Activated CD8-positive, alpha-beta memory T cell treated with anti-CD3 and anti-CD28 coated beads, Interleukin-2, amount 50 U/mL, for 24 hours (primary cell): ENCODE data around the gene SIGLEC9.

Source experiments
- DNase-seq: peaks from one replicate; pipeline ENCODE4 v3.0.0-alpha.2; 2020; ENCODE audit errors: extremely low read depth

The SIGLEC9 gene

DNA sequence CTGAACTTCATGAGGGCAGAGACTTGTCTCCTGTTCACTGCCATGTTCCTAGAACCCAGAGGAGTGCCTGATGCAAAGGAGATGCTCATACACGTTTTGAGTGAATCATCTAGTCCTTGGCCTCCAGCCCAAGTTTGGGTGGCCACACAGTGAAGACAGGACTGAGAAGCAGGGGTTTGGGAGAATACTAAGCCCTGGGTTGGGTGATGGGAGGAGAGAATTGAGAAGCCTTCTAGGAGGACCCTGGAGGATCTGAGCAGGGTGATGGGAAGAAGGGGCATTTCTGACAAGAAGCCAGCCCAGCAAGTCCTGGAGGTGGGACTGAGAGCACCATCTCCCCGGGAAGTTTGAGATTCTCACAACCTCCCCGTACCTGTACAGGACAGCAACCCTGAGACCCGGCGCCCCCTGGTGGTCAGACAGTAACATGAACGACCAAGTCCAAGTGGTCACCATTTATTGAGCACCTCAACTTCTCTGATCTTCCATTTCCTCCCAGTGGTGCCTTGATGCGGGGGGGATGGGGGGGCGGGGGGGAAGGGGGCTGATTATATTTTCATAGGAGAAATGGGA is 27.5 kb upstream of the SIGLEC9 start:
- DNase-seq = no peak

DNA sequence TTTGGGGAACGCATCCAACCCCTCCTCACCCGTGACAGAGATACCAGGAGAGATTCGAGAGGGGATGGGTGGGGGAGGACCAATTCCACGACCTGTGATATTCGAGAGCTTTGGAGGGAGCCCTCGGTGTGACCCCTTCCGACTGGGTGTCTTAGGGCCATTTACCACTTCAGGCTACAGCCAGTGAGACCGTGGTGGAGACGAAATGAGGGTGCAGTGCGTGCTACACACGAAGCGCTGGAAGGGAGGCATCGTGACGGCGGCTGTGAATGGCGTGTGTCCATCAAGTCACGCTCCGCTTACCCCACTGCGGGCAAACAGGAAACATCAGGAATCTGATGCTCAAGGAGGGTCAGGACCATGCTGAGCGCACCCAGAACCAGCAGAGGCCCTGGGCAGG is 26.9 kb upstream of the SIGLEC9 start:
- no peak for DNase-seq

DNA sequence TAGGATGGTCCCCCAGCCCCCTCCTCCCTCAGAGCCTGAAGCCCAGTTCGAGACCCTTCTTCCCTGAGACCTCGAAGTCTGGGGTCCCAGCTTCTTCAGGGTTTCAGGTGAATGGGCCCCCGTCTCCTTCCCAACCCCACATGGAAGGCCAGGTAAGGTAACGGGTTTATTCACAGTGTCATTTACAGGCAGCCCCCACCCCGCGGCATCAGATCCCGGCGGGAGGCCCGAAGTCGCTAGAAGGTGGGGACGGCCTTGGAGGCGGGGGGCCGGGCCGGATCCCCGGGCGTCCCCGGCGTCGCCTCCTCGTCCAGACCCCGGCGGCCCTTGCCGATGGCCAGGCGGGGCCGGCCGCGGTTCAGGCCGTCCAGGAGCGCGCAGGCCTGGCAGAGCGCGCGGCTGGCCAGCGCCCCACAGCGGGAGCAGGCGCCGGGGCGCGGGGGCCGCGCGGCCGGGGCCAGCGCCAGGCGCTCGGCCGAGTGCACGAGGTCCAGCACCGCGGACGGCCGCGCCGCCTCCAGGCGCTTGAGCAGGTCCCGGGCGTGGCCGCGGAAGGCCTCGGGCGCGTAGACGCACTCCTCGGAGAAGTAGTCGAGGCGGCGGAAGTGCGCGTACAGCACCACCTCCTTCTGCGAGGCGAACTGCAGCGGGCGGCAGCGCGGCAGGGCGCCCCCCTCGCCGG is 26.2 kb upstream of the SIGLEC9 start:
- DNase-seq = no peak

- no peak for DNase-seq
These were observed 25.7 kb upstream of the SIGLEC9 start for GRCh38 chr19:51099047-51099382.

DNA sequence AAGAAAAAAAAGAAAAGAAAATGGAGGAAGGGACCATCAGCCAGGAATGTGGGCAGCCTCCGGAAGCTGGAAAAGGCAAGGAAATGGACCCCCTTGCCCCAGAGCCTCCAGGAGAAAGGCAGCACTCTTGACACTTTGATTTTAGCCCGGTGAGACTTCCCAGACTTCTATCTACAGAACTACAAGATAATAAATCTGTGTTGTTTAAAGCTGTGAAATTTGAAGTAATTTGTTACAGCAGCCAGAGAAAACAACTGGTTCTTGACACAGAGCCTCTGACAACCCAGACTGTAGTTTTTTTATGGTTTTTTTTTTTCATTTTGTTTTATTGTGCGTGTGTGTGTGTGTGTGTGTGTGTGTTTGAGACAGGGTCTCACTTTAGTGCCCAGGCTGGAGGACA is 24.1 kb upstream of the SIGLEC9 start:
- no peak for DNase-seq

DNA sequence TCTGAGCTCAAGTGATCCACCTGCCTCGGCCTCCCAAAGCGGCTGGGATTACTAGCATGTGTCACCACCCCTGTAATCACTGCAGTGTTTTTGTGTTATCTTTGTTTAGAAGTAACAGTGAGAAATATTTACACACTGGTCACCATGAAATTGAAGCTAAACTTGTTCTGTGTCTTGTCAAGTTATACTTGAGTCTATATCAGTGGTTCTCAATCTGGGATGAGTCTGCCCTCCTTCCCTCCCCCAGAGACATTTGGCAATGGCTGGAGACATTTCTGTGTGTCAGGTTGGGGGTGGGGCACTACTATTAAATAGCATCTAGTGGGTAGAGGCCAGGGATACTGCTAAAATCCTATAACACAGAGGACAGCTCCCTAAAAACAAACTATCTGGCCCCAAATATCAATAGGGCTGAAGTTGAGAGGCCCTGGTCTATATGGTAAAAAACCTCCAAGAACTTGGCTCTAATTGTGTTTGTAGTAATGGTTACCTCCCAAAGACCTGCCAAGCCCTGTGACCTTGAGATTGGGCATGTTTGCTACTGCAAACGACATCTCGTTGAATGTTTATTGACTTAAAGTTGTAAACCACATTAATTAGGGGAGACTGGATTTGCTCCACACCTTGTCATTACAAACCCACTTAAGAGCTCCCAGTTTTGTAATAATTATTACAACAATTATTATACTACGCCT is 23.4 kb upstream of the SIGLEC9 start:
- DNase-seq = no peak

- DNase-seq = no peak
These were observed 21.7 kb upstream of the SIGLEC9 start for GRCh38 chr19:51102991-51103390.

DNA sequence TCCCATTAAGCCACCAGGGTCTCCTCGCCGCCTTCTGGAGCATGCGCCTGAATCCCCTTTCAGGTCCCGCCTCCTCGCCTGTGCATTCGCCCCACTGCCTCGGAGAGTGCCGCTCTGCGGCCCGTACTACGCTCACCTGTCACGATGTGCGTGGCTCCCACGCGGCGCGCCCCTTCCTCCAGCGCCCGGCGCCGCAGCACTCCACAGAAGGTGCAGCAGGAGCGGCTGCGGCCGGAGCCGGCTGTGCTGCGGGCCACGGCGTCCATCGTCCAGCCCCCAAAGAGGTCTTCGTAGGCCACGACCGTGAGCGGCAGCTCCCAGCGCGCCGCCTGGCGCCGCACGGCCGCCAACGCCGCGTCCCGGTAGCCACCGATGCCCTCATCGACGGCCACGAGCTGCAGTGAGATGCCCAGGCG is 20.8 kb upstream of the SIGLEC9 start:
- DNase-seq = no peak

- no peak for DNase-seq
These were observed 17.2 kb upstream of the SIGLEC9 start for GRCh38 chr19:51107406-51108065.

GRCh38 chr19:51108066-51108804 is 16.5 kb upstream of the SIGLEC9 start, which contains the start of gene CTU1:
TSS of gene CTU1 (minus strand) at chr19:51108409. CDS start at chr19:51104569, 3,840 bp downstream.
- DNase-seq = peak; percentile 98

- no peak for DNase-seq
These were observed 15.9 kb upstream of the SIGLEC9 start for GRCh38 chr19:51108805-51109146.

DNA sequence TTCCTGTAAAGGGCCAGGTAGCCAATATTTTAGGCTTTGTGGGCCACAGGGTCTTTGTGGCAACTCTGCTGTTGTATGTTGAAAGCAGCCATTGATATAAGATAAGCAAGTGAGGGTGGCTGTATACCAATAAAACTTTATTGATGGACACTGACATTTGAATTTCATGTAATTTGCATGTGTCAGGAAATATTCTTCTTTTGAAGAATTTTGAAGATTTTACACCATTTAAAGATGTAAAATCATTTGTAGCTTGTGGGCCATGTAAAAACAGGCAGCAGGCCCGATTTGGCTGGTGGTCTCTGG is 14.1 kb upstream of the SIGLEC9 start:
- no peak for DNase-seq

DNA sequence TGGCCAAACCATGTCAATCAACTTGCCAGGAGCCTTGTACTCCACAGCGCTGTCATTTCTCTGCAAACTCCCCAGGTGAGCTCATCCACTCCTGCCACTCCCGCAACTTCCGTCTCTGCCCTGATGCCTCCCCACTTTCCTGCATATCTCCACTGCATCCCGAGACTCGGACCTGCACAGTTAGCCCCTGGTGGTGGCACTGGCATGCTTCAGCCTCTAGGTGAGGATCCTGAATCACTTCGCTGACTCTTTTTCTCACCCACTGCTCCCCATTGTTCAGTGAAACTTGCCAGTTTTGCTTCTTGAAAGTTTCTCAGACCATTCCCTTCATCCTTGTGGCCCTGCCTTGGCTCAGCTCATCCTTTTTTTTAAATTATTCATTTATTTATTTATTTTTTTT is 13.1 kb upstream of the SIGLEC9 start:
- no peak for DNase-seq

DNA sequence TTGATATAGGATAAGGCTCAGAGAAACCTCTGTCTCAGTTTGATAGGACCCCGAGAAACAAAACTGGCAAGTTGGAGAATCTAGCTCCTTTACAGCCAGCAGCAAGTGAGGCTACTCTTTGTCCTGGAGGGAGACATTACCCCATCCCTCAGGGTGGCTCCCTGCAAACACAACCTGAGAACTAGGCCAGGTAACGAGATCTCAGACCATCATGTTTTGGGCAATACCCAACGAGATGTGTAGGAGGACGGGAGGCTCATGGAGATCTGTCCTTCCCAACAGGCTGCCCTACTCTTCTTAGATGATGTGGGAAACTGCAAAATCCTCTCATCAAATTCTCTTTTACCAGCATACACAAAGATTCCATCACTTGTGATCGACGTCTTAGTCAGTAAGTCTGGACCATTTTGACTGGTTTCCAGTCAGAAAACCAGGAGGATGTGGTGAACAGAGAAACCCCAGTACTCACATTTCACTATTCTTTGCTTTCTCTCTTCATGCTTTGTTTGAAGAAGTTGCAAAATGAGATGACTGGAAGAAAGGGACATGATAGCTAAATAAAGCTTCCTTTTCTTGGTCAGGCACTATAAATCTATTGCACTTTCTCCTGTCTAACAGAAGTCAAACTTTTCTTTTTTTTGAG is 10.5 kb upstream of the SIGLEC9 start:
- DNase-seq = no peak

DNA sequence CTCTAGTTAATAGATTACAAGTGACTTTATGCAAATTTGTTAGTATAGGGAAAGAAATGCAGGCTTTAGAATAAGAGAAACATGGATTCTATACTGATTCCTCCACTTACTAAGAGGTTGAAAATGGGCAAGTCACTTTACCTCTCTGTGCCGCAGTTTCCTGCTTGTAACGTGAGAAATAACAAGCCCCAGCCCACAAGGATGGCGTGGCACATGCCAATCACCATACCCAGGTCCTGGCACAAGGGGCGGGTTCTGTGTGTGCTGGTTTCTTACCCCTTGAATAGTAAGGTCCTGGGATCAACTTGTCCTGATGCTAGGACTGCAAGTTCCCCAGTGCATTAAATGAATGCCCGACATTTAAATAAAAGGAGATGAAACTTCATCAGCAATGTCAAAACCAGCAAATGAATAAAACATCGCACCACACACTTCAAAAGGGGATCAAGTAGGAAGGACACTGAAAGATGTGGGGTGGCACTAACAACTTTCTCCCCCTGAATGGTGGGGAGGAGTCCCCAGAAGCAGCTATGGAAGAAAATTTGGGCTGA is 7.9 kb upstream of the SIGLEC9 start:
- DNase-seq = no peak

GRCh38 chr19:51119101-51119500 is 5.6 kb upstream of the SIGLEC9 start:
- no peak for DNase-seq

DNA sequence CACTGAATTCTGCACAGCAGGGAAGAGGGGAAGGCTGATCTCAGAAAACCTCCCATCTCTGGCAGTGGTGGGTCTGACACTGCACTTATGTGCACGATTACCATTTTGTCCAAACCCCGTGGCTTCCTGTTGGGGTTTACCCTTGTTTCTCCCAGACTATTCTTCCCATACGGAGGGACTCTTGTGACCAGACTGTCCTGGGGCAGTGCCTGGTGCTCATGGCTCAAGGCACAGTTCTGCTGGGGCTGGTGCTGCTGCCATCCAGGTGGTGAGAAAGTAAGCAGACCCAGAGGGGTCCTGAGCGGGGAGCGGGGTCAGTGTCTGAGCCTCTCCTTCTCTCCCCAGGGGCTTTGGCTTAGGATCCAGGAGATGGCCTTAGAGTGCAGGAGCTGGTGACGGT is 5.1 kb upstream of the SIGLEC9 start:
- no peak for DNase-seq

DNA sequence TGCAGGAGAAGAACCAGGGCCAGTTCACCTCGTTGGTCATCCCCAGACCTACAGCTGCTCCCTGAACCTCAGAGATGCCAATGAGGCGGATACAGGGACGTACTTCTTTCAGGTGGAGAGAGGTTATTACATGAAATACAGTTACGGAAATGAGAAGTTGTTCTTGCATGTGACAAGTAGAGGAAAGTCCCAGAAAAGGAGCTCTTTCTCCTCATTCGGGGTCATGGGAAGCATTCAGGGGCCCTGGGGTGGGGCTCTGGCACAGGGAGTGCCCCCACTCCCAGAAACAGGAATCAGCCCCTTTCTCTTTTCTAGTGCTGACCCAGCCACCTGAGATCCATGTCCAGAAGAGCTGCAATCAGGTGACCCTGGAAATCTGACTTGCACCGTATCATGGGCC is 4.5 kb upstream of the SIGLEC9 start:
- no peak for DNase-seq

GRCh38 chr19:51121257-51121656 is 3.4 kb upstream of the SIGLEC9 start:
- no peak for DNase-seq

DNA sequence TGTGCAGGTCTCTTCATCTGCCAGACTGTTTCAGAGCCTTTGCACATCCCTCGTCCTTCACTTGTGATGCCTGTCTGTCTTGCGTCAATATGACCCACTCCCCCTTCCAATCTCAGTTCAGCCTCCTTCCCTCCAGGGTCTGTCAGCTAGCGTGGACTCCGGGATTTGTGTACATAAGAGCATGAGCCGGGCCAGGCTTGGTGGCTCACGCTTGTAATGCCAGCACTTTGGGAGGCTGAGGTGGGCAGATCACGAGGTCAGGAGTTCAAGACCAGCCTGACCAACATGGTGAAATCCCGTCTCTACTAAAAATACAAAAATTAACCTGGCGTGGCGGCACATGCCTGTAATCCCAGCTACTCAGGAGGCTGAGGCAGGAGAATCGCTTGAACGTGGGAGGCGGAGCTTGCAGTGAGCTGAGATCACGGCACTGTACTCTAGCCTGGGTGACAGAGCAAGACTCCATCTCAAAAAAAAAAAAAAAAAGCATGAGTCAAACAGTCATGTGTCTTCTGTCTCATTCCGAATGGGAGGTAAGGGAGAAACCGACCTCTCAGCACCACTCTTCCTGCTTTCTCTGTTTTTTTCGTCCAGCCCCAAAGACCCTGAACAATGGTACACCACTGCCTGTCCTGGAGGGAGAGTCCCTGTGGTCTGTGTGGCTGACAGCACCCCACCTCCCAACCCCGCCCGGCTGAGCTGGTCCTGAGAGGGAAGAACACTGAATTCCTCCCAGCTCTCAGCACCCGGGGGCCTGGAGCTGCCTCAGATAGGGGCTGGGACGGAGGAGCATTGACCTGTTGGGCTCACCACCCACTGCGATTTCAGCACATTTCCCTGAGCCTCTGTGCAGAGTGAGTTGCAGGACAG is 2.4 kb upstream of the SIGLEC9 start:
- no peak for DNase-seq

- no peak for DNase-seq
These were observed 1.3 kb upstream of the SIGLEC9 start for GRCh38 chr19:51123381-51123800.
